Sigmoid colon (tissue), 4 donors: Measurements from ENCODE around the gene MYO5C.

Experiments
- EP300 ChIP-seq, 4 donors: sonication (generic); formaldehyde crosslinking; IDR thresholded peaks; one replicate each; pipeline ENCODE4 v1.6.1; 2017; ENCODE audit warnings: antibody characterized with exemption in 4 of 4
- POLR2A ChIP-seq, 2 donors: fragments of 450-650 bp; IDR thresholded peaks; one replicate each; pipeline ENCODE4 v1.6.1; 2016; ENCODE audit warnings: antibody characterized with exemption in 2 of 2, mild to moderate bottlenecking in 2 of 2, moderate library complexity in 2 of 2
- POLR2AphosphoS5 ChIP-seq, 4 donors: sonication (generic); formaldehyde crosslinking; IDR thresholded peaks; one replicate each; pipeline ENCODE4 v1.6.1; 2017; ENCODE audit warnings: antibody characterized with exemption in 4 of 4
- TF ChIP-seq, protein P1 (sequence below), 4 experiments: fragments of 450-650 bp in 3 of 4; fragments of 200-600 bp in 1 of 4; IDR thresholded peaks; one replicate each; pipeline ENCODE4 v1.5.1; 2016 to 2019; ENCODE audit warnings: antibody characterized with exemption in 4 of 4, mild to moderate bottlenecking in 3 of 4, moderate library complexity in 2 of 4

DNA sequence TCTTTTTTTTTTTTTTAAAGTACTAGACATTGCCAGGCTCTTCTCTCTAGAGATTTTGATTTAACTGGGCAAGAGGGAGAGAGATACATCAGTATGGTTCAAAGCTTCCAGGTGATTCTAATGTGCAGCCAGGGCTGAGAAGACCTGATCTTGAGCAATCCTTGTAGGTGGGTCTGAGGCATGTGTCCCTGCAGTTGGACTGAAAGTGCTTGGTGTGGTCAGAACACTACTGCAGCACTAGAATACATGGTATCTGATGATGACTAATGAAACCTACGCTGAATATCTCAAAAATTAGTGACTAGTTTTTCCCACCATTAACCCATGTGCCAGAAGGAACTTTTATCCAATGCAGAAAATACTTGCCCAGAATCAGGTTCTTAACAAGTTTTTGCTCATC lies 34.4 kb upstream of the MYO5C start:
- TF ChIP-seq POLR2A (IDR thresholded peaks at IDR 0.05), result no peak
- TF ChIP-seq, protein P1, sequence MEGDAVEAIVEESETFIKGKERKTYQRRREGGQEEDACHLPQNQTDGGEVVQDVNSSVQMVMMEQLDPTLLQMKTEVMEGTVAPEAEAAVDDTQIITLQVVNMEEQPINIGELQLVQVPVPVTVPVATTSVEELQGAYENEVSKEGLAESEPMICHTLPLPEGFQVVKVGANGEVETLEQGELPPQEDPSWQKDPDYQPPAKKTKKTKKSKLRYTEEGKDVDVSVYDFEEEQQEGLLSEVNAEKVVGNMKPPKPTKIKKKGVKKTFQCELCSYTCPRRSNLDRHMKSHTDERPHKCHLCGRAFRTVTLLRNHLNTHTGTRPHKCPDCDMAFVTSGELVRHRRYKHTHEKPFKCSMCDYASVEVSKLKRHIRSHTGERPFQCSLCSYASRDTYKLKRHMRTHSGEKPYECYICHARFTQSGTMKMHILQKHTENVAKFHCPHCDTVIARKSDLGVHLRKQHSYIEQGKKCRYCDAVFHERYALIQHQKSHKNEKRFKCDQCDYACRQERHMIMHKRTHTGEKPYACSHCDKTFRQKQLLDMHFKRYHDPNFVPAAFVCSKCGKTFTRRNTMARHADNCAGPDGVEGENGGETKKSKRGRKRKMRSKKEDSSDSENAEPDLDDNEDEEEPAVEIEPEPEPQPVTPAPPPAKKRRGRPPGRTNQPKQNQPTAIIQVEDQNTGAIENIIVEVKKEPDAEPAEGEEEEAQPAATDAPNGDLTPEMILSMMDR (IDR thresholded peaks at IDR 0.05), result no peak
- no peak for TF ChIP-seq POLR2AphosphoS5 (IDR thresholded peaks at IDR 0.05)
- TF ChIP-seq EP300 (IDR thresholded peaks at IDR 0.05), result no peak
